ENCODE results near the gene PPCDC.

PPCDC gene

GRCh38 chr15:75044258-75044878 lies 21.0 kb downstream of the PPCDC start:
- no peak for DNase-seq (ENCODE audit: low spot score)

DNA sequence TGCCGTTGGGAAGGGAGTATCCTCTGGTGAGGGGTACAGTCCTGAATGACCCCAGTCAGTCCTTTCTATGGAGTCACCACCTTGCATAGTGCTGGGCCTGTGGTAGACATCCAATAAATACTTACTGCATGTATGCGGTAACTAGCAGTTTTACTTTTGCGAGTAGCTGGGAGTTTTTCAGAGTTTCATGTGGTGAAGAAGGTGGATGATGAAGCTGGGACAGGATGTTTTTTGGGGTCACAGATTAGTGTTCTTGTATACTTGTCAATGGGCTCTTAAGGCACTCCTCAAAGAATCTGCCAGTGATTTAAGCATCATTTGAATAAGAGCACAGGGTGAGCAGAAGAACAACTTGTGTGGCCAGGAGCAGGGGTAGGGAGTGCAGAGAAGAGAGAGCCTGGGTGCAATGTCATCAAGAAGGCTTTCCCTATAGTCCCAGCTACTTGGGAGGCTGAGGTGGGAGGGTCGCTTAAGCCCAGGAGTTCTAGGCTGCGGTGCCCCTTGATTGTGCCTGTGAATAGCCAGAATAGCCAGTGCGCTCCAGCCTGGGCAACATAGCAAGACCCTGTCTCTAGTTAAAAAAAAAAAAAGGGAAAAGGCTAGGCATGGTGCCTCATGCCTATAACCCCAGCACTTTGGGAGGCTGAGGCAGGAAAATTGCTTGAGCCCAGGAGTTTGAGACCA lies 22.1 kb downstream of the PPCDC start:
- DNase-seq (ENCODE audit: low spot score), result no peak

GRCh38 chr15:75048394-75048793 lies 25.0 kb downstream of the PPCDC start:
- no peak for DNase-seq (ENCODE audit: low spot score)

DNA sequence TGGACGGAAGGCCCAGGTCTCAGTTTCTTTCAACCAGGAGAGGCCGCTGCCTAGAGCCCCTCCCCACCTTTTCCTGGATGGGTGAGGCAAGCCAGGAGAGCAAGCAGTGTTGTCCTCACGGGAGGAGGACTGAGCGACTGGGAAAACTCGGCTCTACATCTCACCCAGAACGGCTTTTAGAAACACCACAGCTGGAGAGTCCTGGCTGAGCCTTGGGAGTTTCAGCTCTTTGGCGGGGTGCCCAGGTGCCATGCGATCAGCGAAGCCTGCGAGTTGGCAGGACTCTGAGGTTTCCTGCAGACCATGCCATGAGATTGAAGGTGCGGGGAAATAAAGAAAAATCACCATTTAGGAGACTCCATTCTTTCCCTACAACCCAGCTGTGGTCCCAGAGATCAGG lies 26.0 kb downstream of the PPCDC start:
- no peak for DNase-seq (ENCODE audit: low spot score)

- no peak for DNase-seq (ENCODE audit: low spot score)
These were observed 26.9 kb downstream of the PPCDC start for GRCh38 chr15:75050283-75050682.

DNA sequence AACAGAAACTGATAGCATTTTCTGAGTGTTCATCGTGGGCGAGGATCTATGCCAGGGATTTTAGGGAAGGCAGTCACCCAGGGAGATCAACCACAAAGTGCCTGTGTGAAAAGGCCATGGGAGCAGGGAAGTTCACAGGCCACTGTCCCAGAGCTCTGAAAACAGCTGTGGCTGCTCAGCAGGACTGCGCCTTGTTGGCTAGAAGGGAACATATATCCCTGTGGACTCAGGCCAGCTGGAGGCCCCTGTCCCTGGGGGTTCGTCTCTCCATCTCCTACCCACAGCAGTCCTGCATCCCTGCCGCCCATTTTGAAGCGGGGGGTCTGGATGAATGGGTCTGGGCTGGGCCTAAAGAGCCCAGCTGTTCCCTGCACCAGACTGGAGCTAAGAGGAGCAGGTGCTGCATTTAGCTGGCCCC lies 27.8 kb downstream of the PPCDC start:
- no peak for DNase-seq (ENCODE audit: low spot score)

- no peak for DNase-seq (ENCODE audit: low spot score)
These were observed 28.3 kb downstream of the PPCDC start for GRCh38 chr15:75051711-75052110.

DNA sequence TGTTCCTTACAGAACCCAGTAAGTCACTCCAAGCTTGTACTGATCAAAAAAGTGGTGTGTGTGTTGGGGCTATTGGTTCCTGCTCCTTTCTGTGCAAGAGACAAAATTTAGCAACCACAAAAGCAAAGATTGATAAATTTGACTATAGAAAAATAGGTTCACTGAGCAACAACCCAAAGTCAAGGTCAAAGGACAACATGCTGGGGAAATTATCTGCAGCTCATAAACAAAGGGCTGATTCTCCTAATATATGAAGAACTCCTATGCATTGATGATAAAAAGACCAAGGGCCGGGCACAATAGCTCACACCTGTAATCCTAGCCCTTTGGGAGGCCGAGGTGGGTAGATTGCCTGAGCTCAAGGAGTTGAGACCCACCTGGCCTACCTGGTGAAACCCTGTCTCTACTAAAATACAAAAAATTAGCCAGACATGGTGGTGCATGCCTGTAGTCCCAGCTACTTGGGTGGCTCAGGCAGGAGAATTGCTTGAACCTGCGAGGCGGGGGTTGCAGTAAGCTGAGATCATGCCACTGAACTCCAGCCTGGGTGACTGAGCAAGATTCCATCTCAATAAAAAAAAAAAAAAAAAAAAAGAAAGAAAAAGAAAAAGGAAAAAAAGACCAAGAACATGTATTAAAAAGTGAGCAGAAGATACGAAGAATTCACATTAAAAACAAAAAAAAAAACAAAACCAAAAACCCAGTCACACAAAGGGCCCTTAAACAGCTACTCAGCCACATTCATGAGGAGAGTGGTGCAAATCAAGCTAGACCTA lies 29.8 kb downstream of the PPCDC start:
- DNase-seq (ENCODE audit: low spot score), result no peak

GRCh38 chr15:75053748-75054125 lies 30.3 kb downstream of the PPCDC start:
- DNase-seq (ENCODE audit: low spot score), result no peak

- DNase-seq (ENCODE audit: low spot score), result no peak
These were observed 30.9 kb downstream of the PPCDC start for GRCh38 chr15:75054172-75054897.

DNA sequence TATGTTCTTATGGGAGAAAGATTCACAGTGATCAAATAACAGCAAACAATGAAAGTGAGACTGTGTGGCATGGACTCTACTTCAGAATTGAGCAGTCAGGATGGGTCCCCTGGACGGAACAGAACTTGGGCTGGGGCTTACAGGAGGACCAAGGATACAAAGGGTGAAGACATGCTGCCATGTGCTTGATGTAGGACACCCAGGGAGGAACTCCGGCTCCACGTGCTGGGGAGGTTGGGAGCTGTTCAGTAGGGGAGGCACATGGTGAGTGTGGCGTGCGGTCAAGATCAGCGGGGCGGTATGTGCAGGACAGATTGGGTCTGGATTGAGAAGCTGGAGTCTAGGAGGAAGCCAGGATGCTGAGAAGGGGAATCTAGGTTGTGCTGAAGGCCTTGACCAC lies 32.6 kb downstream of the PPCDC start:
- DNase-seq (ENCODE audit: low spot score), result no peak

- DNase-seq (ENCODE audit: low spot score), result peak; percentile 39
These were observed 34.9 kb downstream of the PPCDC start for GRCh38 chr15:75058127-75058905.

DNA sequence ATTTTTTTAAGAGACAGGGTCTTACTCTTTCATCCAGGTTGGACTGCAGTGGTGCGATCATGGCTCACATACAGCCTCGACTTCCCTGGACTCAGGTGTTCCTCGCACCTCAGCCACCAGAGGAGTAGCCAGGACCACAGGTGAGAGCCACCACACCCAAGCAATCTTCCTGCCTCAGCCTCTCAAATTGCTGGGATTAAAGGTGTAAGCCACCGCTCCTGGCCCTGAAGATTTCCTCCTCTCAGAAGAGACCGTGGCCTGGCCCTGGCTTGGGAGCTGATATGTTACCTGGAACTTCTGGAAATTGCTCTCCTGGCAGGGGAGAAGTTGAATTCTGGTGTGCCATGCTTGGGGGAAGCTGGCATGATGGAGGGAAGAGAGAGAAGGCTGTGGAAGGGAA lies 36.2 kb downstream of the PPCDC start:
- no peak for DNase-seq (ENCODE audit: low spot score)

DNA sequence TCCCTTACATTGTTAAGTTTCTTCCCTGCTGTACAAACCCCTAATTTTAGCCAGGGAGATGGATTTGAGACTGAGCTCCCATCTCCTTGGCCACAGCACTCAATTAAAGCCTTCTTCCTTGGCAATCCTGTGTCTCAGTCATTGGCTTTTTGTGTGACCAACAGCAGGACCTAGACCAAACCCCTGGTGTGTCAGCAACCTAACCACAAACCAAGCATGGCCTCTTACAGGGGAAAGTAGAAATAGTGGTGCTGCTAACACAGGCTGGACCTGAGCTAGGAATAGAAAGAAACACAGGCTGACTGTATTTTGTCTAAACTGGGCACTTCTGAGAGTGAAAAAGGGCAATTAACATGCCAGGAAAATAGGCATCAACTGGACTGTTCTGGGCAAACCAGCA lies 37.9 kb downstream of the PPCDC start:
- DNase-seq (ENCODE audit: low spot score), result no peak

DNA sequence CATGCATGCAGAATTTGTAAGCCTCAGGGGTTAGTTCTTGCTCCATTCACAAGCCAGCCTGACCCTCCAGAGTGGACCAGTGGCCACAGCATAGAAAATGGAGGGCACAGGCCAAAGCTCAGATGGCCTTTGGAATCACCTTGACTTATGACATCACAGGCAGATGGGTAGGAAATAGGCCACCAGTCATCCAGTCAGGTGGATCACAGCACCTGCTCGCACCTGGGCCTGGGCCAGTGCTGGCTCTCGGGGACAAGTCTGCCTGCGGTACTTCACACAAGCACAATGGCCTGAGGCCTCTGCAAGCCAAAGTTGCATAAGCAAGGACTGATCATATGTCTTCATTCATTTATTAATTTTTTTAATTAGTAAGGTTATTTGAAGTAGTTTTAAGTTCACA lies 39.3 kb downstream of the PPCDC start:
- no peak for DNase-seq (ENCODE audit: low spot score)

- no peak for DNase-seq (ENCODE audit: low spot score)
These were observed 39.9 kb downstream of the PPCDC start for GRCh38 chr15:75063338-75063737.

- no peak for DNase-seq (ENCODE audit: low spot score)
These were observed 40.5 kb downstream of the PPCDC start for GRCh38 chr15:75063889-75064288.

GRCh38 chr15:75064846-75065245 lies 41.5 kb downstream of the PPCDC start:
- DNase-seq (ENCODE audit: low spot score), result no peak

DNA sequence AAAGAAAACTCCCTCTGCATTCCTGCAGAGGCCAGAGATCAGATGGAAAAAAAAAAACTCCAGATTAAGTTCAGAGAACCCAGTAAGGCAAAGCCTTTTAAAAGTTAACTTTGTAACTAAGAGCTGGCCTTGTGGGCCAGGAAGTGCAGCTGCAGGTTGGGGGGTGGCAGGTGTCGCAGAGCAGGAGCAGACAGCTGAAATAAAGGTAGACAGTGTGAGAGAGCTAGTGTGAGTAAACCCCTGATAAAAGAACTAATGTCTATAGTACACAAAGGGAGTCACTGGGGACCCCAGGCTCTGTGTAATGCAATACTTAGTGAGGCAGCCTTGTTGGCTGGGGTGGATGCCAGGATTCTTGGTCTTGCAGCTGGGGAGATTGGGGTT lies 42.1 kb downstream of the PPCDC start:
- DNase-seq (ENCODE audit: low spot score), result no peak

DNA sequence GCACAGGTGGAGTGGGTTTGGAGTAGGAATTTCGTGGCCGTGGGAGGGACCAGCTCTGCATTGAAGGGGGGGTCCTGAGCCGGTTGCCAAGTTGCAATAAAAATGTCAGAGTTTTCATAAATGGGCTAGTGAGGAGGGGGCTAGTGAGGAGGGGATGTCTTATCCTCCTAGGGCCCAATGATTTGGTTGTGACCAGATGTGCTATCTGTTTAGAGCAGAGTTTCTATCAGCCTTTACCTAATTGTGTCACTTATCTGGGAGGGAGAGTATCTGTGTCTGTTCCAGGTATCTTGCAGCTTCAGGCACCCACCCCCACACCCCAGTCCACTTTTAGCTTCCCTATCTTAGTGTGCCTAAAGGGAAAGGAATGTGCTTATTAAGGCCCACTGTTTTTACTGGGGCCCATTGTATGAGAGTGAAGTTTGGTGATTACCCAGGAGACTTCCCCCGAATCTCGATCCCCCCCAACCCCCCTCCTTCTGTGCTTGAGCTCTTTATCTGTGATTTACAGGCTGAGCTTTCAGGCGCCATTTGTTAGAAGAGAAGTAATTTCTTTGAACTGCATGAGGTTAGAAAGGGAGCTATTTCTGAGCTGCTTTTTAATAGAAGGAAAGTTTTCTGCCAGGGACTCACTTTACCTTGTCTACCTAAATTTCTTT lies 42.6 kb downstream of the PPCDC start:
- no peak for DNase-seq (ENCODE audit: low spot score)

- DNase-seq (ENCODE audit: low spot score), result no peak
These were observed 43.9 kb downstream of the PPCDC start for GRCh38 chr15:75067123-75067830.

Data from HuH-7.5 (cell line).